Prostate gland (tissue), 2 donors: ENCODE data around the gene LRRC55. TPM values are rescaled to one million over a fixed set of nuclear protein-coding genes. Genes with fewer than 3 reads are reported as not detected.

Experiments
- DNase-seq: peaks from one replicate; pipeline ENCODE4 v3.0.0-alpha.2; 2019; ENCODE audit warnings: low spot score
- H3K27ac ChIP-seq, 2 donors: fragments of 200-600 bp; sonication (generic); 2 replicates each; pipeline ENCODE4 v1.5.1; 2017 to 2019
- H3K27me3 ChIP-seq: fragments of 200-600 bp; sonication (generic); replicated peaks from 2 replicates; pipeline ENCODE4 v1.5.1; 2019; ENCODE audit not compliant: insufficient read depth
- H3K36me3 ChIP-seq, 2 donors: fragments of 200-600 bp; sonication (generic); 1 replicate in 1 of 2; 2 replicates in 1 of 2; pipeline versions ENCODE4 v1.5.1 to v1.8.1; 2017 to 2019
- H3K4me1 ChIP-seq: fragments of 200-600 bp; sonication (generic); replicated peaks from 2 replicates; pipeline ENCODE4 v1.5.1; 2019
- H3K4me3 ChIP-seq, 2 donors: fragments of 200-600 bp; sonication (generic); 2 replicates each; pipeline ENCODE4 v1.5.1; 2017 to 2019
- H3K9me3 ChIP-seq: fragments of 200-600 bp; sonication (generic); 2 replicates; pipeline ENCODE4 v1.5.1; 2017
- POLR2A ChIP-seq: fragments of 450-650 bp; IDR thresholded peaks from one replicate; pipeline ENCODE4 v1.6.1; 2016; ENCODE audit warnings: antibody characterized with exemption, mild to moderate bottlenecking
- POLR2AphosphoS5 ChIP-seq: sonication (generic); formaldehyde crosslinking; IDR thresholded peaks from one replicate; pipeline ENCODE4 v1.6.1; 2017; ENCODE audit warnings: antibody characterized with exemption
- WGBS: methylation state at CpG from one replicate; pipeline ENCODE4 v1.1.5; 2018; 5-methylcytosine and 5-hydroxymethylcytosine counted together
- intact Hi-C: fragments of 100-400 bp; cut with DNase I; formaldehyde crosslinking; loops from one replicate; pipeline ENCODE4 v1.14.2; 2022
- total RNA-seq, 2 donors: library from RNA; depleted of rRNA; stranded (reverse); fragments of >200 nt; gene quantifications; one replicate each; pipeline ENCODE4 v1.1.0, GENCODE V29; 2016
- TF ChIP-seq, protein P1 (sequence below), 4 experiments: fragments of 200-600 bp in 2 of 4; fragments of 450-650 bp in 2 of 4; sonication (generic) in 2 of 4; IDR thresholded peaks; 1 replicate in 3 of 4; 2 replicates in 1 of 4; pipeline ENCODE4 v1.5.1; 2016 to 2019; ENCODE audit warnings: antibody characterized with exemption in 4 of 4, mild to moderate bottlenecking in 2 of 4, moderate library complexity in 2 of 4

Gene LRRC55
- total RNA-seq, 2 donors from 2014 or later: 0.23 TPM; not detected in 1

DNA sequence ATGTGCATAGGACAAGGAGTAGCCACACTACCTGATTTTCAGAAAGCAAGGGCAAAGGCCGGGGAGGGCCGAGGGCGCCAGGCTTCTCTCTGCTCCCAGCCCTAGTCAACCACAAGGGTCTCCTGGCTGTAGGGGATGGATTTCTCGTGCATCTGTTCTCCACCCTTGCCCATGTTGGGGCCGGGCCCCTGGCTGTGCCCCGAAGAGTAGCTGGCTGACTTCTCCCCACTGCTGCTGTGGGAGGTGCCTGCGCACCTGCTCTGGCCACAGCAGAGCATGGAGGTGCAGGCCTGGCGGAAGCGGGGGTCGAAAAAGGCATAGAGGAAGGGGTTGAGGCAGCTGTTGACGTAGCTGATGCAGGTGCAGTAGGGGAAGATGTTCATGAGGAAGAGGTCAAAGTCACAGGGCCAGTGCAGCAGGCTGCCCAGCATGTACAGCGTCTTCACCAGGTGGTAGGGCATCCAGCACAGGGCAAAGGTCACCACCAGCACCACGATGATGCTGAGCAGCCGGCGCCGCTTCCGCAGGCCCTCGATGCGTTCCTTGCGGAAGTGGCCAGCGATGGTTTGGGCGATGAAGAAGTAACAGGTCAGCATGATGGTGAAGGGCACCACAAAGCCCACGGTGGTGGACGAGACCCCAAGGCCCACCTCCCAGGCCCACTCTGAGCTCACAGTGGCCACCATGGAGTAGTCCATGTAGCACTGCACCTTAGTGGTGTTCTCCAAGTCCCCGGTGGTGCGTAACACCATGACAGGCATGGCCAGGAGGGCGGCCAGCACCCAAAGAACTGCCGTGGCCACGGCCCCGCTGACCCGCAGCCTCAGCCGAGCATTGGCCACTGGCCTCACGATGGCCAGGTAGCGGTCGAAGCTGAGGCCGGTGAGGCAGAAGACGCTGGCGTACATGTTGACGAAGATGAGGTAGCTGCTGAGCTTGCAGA lies 54.3 kb downstream of the LRRC55 start:
- Histone ChIP-seq H3K36me3 (no peaks in the 10 kb centered on the region), H3K4me3 (no peak overlapping the region), H3K27me3 (peaks cover 7% of the 10 kb centered on the region), H3K4me1 (no peaks in the 10 kb centered on the region), H3K9me3 (no peaks in the 10 kb centered on the region), H3K27ac (no peak overlapping the region)
- TF ChIP-seq POLR2AphosphoS5 (no peak), POLR2A (no peak)
- TF ChIP-seq, protein P1, sequence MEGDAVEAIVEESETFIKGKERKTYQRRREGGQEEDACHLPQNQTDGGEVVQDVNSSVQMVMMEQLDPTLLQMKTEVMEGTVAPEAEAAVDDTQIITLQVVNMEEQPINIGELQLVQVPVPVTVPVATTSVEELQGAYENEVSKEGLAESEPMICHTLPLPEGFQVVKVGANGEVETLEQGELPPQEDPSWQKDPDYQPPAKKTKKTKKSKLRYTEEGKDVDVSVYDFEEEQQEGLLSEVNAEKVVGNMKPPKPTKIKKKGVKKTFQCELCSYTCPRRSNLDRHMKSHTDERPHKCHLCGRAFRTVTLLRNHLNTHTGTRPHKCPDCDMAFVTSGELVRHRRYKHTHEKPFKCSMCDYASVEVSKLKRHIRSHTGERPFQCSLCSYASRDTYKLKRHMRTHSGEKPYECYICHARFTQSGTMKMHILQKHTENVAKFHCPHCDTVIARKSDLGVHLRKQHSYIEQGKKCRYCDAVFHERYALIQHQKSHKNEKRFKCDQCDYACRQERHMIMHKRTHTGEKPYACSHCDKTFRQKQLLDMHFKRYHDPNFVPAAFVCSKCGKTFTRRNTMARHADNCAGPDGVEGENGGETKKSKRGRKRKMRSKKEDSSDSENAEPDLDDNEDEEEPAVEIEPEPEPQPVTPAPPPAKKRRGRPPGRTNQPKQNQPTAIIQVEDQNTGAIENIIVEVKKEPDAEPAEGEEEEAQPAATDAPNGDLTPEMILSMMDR (IDR thresholded peaks at IDR 0.05): no peak
- intact Hi-C loops: no loop called here
- WGBS: 88% methylated on average over 39 of the region's 39 CpGs
- no peak for DNase-seq

DNA sequence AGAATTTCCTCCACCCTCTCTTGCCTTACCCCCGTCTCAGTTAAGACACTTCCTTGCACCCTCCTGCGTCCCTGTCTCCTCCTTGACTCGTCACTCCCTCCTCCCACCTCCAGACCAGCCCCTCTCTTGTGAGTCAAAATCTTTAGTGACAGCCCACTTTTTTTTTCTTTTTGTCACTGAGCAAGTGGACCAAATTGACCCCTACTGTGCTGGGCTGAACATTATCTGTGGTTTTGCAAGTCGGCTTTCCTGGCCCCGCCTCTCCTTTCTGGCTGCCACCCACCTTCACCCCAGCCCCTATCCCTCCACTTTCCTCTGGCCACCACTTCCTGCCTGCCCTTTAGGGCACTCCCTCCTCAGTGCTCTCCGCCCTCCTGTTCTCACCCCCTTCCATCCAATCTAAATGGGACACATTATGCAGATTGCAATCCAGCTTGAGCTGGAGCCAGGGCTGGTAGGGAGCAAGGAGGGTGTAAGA lies 55.5 kb downstream of the LRRC55 start, which contains the start of gene APLNR:
TSS of gene APLNR (minus strand) at position 47 of the 478 bp plus-strand sequence. CDS start 246 bp downstream, outside the sequence.
- H3K27ac ChIP-seq: no peak within 1 kb of the TSS
- H3K36me3 ChIP-seq: no peaks in the 10 kb centered on the region
- TF ChIP-seq POLR2A (no peak), POLR2AphosphoS5 (no peak)
- TF ChIP-seq, protein P1 (IDR thresholded peaks at IDR 0.05): no peak
- no peak for DNase-seq
- peaks cover 7% of the 10 kb centered on the region for H3K27me3 ChIP-seq
- H3K4me1 ChIP-seq: no peaks in the 10 kb centered on the region
- no peak within 1 kb of the TSS for H3K4me3 ChIP-seq
- WGBS: 30% methylated on average over 6 of the region's 6 CpGs
- intact Hi-C loops: no loop called here
- H3K9me3 ChIP-seq: no peaks in the 10 kb centered on the region

DNA sequence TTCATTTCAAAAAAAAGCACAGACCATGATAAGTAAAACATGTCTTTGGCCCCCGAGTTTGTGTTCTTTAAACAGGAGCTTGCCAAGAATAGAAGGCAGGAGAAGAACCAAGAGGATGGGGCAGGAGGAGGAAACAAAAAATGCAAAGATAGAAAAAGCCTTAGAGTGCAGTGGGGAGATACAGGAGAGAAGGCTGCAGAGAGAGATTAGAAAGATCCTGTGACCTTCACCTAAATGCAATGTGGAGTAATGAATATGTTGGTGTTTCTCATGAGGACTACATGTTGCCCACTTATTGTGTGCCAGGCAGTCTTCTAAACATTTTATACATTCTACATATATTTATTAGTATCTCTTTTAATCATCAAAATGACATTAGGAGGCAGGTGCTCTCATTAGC lies 57.6 kb downstream of the LRRC55 start:
- Histone ChIP-seq H3K4me3 (no peak overlapping the region), H3K4me1 (no peaks in the 10 kb centered on the region), H3K27ac (no peak overlapping the region), H3K36me3 (no peaks in the 10 kb centered on the region), H3K9me3 (no peaks in the 10 kb centered on the region), H3K27me3 (peaks cover 3% of the 10 kb centered on the region)
- intact Hi-C loops: no loop called here
- TF ChIP-seq POLR2AphosphoS5: no peak
- TF ChIP-seq, protein P1 (IDR thresholded peaks at IDR 0.05): no peak
- no peak for TF ChIP-seq POLR2A
- DNase-seq: no peak
- WGBS: 81% methylated on average over 1 of the region's 1 CpG

DNA sequence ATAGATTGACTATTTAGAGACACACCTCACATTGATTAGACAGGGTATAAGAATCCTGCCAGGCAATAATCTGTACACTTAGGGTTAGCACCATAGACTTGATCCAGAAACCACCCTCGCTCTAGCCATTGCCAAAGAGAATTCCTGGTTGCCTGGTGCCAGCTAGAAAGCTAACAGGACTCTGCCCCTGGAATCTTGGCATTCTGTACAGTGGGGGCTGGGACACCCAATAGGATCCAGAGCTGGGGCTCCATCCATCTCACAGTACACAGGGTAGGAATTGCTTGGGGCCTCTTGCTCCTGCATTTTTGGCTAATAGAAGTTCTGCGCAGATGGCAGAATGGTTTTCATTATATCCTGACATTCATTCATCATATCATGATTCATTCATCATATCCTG lies 58.3 kb downstream of the LRRC55 start:
- no peaks in the 10 kb centered on the region for H3K36me3 ChIP-seq
- no peaks in the 10 kb centered on the region for H3K9me3 ChIP-seq
- no peak for DNase-seq
- TF ChIP-seq, protein P1 (IDR thresholded peaks at IDR 0.05): no peak
- no peak for TF ChIP-seq POLR2AphosphoS5
- TF ChIP-seq POLR2A: no peak
- no peaks in the 10 kb centered on the region for H3K4me1 ChIP-seq
- intact Hi-C loops: loop anchor here (10.0 kb wide), 1 partner anchor 125 kb away; no protein-coding TSS in a partner anchor
- no peak overlapping the region for H3K27ac ChIP-seq
- H3K27me3 ChIP-seq: peaks cover 2% of the 10 kb centered on the region
- no peak overlapping the region for H3K4me3 ChIP-seq
- WGBS: 77% methylated on average over 2 of the region's 2 CpGs
